Epithelial cell of esophagus (primary cell): ENCODE measurements around the gene EMID1.

Source experiments
- DNase-seq: peaks from one replicate; pipeline ENCODE4 v3.0.0; 2010; ENCODE audit warnings: low read depth
- H3K4me3 ChIP-seq: 2 replicates; pipeline ENCODE4 v1.5.1; 2011; ENCODE audit warnings: mild to moderate bottlenecking, low read length, control low read depth
- CTCF ChIP-seq: IDR thresholded peaks from 2 replicates; pipeline ENCODE4 v1.5.1; 2011; ENCODE audit warnings: low read depth, mild to moderate bottlenecking, low read length, control low read depth, inconsistent platforms; ENCODE audit not compliant: insufficient read depth; ENCODE audit errors: missing control alignments

EMID1 gene

DNA sequence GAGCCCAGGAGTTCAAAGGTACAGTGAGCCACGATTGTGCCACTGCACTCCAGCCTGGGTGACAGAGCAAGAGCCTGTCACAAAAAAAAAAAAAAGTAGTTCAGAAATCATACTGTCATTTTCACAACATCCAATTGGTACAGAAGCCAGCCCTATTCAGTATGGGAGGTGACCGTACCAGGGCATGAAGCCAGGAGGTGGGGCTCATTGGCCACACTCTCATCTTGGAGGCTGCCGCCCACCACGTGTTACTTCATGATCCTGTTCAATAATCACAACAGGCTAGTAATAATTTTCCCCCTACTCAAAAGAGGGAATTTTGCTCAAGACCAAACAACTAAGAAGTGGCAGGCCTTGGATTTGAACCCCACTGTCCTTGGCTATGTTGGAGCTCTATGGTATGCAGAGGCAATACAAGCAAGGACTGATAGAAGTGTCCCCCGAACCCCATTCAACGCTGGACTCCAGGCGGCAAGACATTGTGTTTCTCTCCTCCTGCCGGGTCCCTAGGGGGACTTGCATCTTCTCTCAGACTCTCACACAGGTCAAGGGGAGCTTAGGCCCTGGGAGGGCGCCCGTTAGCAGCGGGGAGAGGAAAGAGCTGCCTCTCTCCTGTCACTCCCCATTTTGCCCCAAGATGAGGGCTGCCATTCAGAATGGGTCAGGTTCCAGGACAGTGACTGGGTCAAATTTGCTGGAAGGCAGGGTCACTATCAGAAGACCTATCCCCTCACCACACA lies 40.2 kb upstream of the EMID1 start:
- no peak overlapping the region for H3K4me3 ChIP-seq
- no peak for TF ChIP-seq CTCF
- no peak for DNase-seq

GRCh38 chr22:29166180-29166579 lies 39.5 kb upstream of the EMID1 start:
- TF ChIP-seq CTCF = no peak
- no peak for DNase-seq
- H3K4me3 ChIP-seq = no peak overlapping the region

GRCh38 chr22:29167032-29167911 lies 38.4 kb upstream of the EMID1 start:
- DNase-seq = no peak
- TF ChIP-seq CTCF = no peak
- no peak overlapping the region for H3K4me3 ChIP-seq

- no peak for TF ChIP-seq CTCF
- H3K4me3 ChIP-seq = no peak overlapping the region
- DNase-seq = no peak
Measured at GRCh38 chr22:29171721-29172120, 34.0 kb upstream of the EMID1 start.

GRCh38 chr22:29172216-29172615 lies 33.5 kb upstream of the EMID1 start:
- no peak for DNase-seq
- no peak overlapping the region for H3K4me3 ChIP-seq
- no peak for TF ChIP-seq CTCF

DNA sequence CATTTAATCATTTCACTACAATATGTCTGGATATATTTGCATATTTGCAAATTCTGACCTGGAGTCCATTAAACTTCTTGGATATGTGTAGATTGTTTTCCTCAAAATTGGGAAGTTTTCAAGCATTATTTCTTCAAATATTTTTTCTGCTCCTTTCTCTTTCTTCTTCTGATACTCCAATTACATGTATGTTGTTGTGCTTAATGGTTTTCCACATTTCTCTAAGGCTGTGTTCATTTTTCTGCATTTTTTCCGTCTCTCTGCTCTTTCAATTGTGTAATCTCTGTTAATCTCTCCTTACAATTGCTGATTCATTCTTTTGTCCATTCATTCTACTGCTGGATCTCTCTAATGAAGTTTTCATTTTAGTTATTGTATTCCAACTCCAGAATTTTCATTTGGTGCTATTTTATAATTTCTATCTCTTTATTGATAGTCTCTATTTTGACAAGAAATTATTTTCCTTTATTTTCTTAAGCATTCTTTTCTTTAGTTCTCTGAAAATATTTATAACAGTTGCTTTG lies 30.3 kb upstream of the EMID1 start:
- TF ChIP-seq CTCF = no peak
- no peak overlapping the region for H3K4me3 ChIP-seq
- no peak for DNase-seq
